DND-41 (cell line): ENCODE data around the gene CHN2.

Experiments
- EZH2 ChIP-seq: IDR thresholded peaks from 3 replicates; pipeline ENCODE4 v1.6.1; 2012; ENCODE audit warnings: borderline replicate concordance, low read depth, mild to moderate bottlenecking, moderate library complexity, low read length, inconsistent platforms; ENCODE audit not compliant: severe bottlenecking
- TF ChIP-seq, protein P1 (sequence below): IDR thresholded peaks from 2 replicates; pipeline ENCODE4 v1.5.1; 2012; ENCODE audit warnings: borderline replicate concordance, low read length, moderate library complexity, mild to moderate bottlenecking; ENCODE audit not compliant: poor library complexity, severe bottlenecking; ENCODE audit errors: extremely low read depth

DNA sequence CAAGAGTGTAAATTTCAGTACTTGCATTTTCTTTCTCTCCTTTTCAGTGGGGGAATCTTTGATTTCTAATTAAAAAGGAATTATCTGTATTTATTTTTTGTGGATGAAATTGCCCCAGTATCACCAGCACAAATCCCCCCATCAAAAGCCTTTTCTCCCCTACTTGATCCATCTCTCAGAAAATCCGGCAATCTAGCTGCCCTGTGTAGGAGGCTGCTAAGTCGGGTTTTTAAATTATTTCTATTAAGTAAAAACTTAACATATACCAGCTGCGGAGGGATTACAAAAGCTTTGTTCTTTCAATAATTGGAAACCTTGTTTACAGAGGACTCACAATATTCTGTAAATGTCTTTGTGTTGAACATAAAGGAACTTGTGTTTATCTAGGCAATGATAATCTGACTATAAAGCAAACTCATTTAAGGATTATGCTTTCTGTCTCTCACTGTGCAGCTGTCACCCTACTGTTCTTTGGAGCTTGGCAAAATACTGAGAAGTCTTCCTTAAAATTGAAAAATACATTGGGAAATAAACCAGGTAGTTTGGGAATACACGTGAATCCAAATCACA lies 191.7 kb downstream of the CHN2 start:
- TF ChIP-seq, protein P1, sequence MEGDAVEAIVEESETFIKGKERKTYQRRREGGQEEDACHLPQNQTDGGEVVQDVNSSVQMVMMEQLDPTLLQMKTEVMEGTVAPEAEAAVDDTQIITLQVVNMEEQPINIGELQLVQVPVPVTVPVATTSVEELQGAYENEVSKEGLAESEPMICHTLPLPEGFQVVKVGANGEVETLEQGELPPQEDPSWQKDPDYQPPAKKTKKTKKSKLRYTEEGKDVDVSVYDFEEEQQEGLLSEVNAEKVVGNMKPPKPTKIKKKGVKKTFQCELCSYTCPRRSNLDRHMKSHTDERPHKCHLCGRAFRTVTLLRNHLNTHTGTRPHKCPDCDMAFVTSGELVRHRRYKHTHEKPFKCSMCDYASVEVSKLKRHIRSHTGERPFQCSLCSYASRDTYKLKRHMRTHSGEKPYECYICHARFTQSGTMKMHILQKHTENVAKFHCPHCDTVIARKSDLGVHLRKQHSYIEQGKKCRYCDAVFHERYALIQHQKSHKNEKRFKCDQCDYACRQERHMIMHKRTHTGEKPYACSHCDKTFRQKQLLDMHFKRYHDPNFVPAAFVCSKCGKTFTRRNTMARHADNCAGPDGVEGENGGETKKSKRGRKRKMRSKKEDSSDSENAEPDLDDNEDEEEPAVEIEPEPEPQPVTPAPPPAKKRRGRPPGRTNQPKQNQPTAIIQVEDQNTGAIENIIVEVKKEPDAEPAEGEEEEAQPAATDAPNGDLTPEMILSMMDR, result no peak
- TF ChIP-seq EZH2, result no peak
